NCI-H526 treated with DMSO at 0.1 percent for 48 hours (cell line): ENCODE data around the gene ETS2.
"Not testable (repeated sequence)": the region's sequence is repeated elsewhere in the genome, so short reads cannot be mapped to it uniquely, and the experiment has no call there.

Experiments
- DNase-seq: peaks from one replicate; lab custom pipeline; 2025; lab: John Stamatoyannopoulos, UW

ETS2 gene

GRCh38 chr21:38818325-38818723, 12.6 kb downstream of the ETS2 start:
- no peak for DNase-seq

GRCh38 chr21:38819051-38819718, 13.5 kb downstream of the ETS2 start:
- no peak for DNase-seq

DNA sequence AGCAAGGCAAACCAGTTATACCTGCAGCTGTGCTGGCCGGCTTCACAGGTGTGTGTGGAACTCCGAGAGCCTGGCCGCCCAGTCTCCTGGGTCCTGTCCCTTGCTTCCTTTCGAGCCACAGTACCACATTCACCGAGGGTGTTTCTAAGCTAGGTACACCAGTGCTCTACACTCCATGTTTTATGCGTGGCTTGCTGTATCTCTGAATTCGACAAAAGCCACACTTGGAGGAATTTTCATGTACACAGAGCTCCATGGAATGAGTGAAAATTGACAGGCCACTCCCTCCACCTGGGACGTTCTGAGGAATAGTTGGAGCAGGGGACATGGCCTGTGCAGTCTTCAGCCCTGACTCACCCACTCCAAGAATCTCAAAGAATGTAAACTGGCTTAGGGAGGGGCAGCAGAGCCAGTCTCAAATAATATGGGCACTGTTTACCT, 14.0 kb downstream of the ETS2 start:
- DNase-seq: no peak

- DNase-seq: no peak
These were observed 14.9 kb downstream of the ETS2 start for GRCh38 chr21:38820471-38821239.

DNA sequence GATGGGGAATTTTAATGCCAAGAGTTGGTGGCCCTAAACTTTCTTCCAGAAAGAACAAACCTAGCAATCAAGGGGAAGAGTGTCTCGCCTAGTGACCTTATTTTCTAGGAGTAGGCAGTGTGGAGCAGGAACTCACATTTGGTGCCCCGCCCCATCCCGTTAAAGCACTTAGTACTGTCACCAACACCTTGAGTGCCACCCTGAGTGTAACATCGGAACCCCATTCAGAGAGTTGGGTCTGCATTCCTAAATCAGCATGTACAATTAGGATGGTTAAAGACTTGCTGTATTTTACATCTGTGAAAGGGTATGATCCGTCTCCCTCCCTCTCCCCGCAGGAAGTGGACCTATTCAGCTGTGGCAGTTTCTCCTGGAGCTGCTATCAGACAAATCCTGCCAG, 15.5 kb downstream of the ETS2 start:
- no peak for DNase-seq

GRCh38 chr21:38821959-38822682, 16.4 kb downstream of the ETS2 start:
- DNase-seq: no peak

- no peak for DNase-seq
These were observed 17.1 kb downstream of the ETS2 start for GRCh38 chr21:38822778-38823238.

DNA sequence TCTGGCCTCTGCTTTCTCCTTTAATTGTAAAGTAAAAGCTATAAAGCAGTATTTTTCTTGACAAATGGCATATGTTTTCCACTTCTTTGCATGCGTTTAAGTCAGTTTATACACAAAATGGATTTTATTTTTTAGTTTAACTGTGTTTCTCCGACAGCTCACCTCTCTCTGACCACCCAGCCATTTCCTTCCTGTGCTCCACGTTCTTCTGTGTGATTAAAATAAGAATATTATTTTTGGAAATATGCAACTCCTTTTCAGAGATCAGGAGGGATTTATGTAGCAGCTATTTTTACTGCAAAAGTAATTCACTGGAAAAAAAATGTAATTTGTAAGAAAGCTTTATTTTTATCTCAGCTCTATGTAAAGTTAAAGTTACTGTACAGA, 18.0 kb downstream of the ETS2 start:
- no peak for DNase-seq

DNA sequence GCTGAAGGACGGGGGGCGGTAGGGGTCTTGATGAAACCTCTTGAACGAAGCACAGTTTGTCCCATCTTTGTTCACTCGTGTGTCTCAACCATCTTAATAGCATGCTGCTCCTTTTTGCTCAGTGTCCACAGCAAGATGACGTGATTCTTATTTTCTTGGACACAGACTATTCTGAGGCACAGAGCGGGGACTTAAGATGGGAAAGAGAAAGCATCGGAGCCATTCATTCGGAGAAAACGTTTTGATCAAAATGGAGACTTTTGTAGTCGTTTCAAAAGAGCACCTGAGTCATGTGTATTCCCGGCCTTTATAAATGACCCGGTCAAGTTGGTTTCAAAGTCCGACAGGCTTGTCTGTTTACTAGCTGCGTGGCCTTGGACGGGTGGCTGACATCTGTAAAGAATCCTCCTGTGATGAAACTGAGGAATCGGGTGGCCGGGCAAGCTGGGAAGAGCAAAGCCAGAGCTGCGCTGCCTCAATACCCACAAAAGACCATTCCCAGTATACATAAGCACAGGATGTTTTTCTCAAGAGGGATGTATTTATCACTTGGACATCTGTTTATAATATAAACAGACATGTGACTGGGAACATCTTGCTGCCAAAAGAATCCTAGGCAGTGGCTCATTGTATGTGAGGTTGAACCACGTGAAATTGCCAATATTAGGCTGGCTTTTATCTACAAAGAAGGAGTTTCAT, 18.5 kb downstream of the ETS2 start:
- DNase-seq: no peak

- no peak for DNase-seq
These were observed 19.5 kb downstream of the ETS2 start for GRCh38 chr21:38825269-38825668.

DNA sequence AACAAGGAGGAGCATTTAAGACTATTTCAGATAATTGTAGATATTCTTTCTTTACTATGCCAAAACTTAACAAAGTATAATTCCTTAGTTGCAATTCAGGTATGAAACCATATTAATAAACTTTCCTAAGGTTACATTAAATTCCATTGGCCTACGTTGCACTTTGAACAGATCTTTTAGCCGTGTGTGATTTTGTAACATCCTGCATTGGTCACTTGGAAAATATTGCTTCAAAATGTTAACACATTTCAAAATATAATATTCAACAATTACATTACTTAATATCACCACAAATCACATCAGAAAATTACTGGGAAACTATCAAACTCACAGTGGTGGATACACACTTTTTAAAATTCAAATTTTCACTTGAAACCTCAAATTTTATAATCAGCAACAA, 20.2 kb downstream of the ETS2 start:
- no peak for DNase-seq

- DNase-seq: not testable (repeated sequence)
These were observed 22.4 kb downstream of the ETS2 start for GRCh38 chr21:38828111-38828510.

DNA sequence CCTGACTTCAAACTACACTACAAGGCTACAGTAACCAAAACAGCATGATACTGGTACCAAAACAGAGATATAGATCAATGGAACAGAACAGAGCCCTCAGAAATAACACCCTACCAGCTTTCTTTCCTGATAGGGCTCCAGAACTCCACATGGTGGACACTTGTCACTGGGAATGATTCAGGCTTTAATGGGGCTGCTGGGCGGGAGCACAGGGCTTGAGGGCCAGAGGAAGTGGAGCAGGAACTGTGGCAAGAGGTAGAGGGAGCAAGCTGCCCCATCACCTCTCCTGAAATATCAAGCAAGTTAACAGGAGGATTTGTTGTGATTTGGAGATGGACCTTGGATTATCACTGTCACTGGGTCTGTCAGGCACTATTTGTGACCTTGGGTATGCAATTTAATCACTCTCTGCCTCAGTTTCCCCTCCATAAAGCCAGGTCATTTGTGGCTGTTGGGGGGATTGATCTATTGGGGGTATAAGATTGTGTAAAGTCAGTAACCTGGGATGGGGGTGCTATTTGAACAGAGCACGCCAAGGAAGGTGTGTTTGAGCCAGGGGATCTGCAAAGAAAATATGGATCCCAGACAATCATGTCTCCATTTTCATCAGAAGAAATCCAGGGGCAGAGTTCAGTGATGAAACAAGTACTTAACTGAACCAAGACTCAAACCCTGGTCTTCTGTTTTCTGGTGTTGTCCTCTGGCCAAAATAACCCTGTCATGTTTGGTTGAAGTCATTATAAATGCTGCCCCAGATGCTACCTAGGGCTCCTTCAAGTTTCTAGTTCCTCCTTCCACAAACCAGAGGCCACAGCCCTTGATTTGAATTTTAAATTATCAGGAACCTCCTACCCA, 25.2 kb downstream of the ETS2 start:
- DNase-seq: no peak

DNA sequence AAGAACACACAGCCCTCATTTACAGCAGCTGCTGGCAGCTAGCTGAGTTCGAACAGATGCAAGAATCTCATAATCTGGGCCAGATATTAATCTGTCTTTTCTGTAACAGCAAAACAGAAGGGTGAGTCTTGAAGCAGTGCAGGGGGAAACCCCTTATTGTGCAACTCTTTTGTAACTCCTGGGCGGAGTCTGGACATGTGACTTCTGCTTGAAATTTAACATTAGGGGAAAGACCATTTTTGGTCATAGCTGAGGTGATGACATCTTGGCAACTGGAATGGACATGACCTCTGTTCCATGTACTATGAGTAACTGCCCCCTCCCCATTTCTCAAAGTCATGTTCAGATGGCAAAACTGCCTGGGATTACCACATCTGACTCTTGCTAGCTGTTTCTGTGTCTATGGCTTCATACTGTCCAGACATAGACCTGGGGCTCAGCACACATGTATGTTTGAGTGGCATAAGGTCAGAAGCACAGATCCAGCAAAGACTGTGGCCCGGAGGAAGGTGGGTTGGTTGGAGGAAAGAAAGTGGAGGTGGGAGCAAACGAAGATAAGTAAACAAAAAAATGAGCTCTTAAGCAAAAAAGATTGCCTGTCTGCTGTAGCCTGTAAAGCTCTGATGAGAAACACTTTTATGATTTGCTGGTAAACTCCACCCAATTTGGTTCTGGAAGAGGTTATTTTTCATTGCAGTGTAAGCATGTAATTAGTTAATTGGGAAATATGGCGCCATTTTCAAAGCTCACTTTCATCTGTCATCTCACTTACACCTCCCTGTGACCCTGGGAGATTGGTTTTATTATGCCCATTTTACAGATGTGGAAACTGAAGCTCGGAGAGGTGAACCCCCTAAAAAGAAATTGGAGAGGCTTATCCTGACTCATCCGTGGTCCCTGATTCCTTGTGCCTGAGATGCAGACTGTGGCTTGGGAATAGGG, 26.1 kb downstream of the ETS2 start:
- DNase-seq: no peak

DNA sequence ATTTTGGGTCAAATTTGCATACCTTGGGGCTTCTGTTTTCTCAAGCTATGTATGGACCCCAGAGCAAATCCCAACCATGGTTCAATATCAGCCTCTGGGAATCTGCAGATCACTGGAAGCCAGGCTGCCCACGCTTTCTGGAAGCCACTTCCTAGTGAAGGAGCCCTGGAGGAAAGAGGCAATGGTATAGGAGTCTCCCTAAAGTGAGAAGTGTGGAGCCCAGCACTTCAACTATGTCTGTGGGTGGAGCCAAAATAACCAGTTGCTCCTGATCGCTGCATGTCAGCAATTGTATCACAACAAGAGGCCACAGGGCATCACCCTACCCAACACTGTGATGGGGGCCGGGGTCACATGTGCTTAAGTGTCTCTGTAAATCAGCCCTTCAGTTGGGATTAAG, 26.9 kb downstream of the ETS2 start:
- no peak for DNase-seq

- DNase-seq: no peak
These were observed 27.4 kb downstream of the ETS2 start for GRCh38 chr21:38833117-38833516.

DNA sequence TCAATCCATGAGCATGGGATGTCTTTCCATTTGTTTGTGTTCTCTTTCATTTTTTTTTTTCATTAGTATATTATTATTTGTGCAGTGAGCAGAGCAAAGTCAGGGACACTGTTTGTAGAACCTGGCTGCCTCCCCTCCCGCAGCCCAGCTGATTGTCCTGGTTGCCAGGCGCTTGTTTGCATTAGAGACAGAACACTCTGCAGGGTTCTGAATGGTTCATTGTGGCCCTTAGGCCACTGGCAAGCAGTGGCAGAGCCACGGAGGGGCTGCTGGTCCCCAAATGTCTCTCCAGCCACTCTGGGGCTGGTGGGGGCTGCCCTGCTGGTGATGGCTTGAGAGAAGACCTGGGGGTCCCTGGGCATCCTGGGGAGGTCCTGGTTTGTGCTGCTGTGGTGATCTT, 29.0 kb downstream of the ETS2 start:
- no peak for DNase-seq

GRCh38 chr21:38837806-38838461, 32.2 kb downstream of the ETS2 start:
- DNase-seq: no peak

DNA sequence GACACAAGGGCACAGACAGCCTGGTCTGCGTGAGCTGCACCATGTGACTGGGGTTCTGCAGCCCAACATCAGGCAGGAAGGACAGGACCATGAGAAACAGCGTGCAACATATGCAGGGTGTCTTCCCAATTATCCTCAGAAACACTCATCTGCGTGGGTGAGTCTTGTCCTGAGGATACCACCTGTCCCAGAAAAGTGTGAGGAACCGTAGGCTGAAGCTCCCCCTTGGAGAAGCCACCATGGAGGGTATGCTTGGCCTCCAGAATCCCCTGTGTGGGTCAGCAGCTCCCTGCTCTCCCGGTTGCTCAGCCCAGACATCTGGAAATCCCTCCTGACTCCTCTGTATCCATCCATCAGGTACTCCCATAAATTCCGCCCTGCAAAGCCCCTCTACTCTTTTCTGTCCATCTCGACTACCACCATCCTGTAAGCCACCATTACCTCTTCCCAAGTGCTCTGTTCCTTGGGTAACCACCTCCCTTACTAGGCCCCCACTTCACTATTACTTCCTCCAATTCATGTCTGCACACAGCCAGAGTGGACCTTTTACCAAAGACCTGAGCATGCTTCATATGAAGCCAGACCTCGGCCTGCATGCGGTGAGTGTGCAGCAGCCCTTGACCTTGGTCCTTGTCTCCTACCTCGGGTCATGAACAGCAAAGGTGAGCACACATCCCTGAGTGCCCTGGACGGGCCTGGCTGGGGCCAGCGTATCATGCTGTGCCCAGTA, 33.0 kb downstream of the ETS2 start:
- DNase-seq: no peak
